Measurements from ENCODE around the gene OBP2B.
"Not testable (repeated sequence)": the region's sequence is repeated elsewhere in the genome, so short reads cannot be mapped to it uniquely, and the experiment has no call there.

OBP2B gene

DNA sequence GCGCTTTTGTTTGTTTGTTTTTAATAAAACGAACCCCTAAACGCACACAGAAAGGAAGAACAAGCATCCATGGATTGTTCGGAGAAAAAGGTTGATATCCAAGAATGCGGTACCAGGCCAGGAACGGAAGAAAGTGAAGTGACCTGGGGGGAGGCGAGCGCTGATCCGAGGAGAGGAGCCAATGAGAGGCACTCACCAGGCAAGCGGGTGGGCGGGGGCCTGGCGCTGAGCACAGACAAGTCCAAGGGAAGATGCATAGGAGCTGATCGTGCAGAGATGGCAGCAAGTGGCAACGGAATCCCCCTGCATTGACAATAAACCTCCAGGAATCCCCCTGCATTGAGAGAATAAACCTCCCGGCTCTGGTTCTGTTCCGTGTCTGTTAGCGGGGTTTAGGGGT is 8.4 kb downstream of the OBP2B start:
- no peak for FAIRE-seq

DNA sequence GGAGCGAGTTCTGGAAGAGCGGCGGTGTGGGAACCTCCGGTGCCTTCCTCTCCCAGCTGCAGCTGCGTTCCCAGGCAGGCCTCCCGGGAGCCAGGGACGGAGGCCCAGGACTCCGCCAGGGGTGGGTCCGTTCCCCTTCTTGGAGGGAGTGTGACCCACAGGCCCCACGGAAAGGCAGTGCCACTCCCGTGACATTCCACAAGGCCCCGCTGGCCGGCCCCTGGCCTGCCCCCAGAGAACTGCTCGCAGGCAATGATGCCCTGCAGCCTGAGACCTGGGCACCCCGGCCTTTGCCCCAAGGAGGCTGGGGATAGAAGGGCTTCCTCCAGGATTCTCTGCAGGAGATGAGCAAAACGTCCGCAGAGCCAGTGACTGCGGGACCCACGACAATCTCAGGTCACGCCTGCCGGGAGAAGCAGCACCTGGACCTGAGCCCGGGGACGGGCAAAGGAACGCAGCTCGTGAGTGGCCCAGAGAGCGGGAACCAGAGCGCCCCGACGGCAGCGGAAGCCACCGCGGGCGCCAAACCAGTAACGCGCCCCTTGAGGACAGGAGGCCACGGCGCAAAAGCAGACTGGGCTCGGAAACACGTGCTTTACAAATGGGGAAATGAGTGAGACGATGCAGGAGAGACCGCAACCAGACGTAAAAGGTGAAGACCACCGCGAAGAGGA is 9.3 kb downstream of the OBP2B start:
- FAIRE-seq: no peak

DNA sequence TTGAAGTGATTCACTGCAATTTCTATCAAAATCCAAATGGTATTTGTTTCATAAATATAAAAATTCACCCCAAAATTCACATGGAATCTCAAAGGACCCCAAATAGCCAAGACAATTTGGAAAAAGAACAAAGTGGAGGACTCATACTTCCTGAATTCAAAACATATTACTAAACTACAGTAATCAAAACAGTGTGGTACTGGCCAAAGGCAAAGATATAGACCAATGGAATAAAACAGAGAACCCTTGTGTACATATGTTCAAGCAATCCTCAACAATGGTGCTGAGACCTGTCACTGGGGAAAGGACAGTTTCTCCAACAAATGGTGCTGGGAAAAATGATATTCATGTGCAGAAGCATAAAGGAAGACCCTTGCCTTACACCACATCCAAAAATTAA is 14.0 kb downstream of the OBP2B start:
- no peak for FAIRE-seq

DNA sequence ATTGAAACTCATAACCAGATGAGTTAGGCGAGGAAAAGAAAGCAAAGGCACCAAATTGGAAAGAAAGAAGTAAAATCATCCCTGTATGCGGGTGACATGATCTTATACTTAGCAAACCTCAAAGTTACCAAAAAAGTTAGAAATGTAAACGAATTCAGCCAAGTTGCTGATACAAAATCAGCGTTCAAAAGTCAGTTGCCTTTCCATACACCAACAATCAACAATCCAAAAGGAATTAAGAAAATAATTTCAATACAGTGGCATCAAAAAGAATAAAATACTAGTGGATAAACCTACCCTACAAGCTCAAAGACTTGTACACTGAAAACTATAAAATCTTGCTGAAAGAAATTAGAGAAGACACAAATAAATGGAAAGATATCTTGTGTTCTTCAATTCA is 14.5 kb downstream of the OBP2B start:
- no peak for FAIRE-seq

DNA sequence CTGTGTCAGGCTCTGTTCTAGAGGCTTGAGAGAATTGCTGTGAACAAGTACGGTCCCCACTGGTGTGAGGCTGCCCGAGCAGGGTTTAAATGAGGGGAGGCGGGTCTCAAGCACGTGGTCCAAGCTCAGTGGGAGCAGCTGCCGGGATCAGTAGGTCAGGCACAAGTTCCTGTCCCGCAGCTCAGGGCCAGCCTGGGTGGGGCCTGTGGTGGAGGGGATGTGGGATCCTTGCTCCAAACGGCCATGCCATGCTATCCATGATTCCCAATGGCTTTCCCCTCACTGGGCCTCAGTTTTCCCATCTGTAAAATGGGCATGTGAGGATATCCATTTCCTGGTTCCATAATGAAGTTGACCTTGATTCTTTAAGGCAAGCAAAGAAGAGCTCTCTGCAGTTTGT is 17.1 kb downstream of the OBP2B start:
- FAIRE-seq: no peak

- no peak for FAIRE-seq
These were observed 19.2 kb downstream of the OBP2B start for GRCh38 chr9:133189826-133190225.

DNA sequence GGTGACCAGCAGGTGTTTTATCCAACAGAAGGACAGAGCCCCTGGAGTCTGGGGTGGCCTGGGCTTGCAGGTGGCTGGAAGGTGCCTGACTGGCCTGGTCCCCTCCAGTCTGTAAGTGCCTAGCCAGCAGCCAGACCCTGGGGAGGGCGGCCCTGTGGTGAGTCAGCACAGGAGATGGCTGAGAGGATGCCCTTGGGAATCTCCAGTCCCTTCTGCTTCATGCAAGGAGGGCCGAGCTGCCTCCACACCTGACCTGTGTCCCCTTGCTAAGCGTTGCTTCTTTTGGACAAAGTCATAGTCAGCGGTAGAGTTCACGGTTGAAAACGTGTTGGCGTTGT is 20.2 kb downstream of the OBP2B start:
- no peak for FAIRE-seq

DNA sequence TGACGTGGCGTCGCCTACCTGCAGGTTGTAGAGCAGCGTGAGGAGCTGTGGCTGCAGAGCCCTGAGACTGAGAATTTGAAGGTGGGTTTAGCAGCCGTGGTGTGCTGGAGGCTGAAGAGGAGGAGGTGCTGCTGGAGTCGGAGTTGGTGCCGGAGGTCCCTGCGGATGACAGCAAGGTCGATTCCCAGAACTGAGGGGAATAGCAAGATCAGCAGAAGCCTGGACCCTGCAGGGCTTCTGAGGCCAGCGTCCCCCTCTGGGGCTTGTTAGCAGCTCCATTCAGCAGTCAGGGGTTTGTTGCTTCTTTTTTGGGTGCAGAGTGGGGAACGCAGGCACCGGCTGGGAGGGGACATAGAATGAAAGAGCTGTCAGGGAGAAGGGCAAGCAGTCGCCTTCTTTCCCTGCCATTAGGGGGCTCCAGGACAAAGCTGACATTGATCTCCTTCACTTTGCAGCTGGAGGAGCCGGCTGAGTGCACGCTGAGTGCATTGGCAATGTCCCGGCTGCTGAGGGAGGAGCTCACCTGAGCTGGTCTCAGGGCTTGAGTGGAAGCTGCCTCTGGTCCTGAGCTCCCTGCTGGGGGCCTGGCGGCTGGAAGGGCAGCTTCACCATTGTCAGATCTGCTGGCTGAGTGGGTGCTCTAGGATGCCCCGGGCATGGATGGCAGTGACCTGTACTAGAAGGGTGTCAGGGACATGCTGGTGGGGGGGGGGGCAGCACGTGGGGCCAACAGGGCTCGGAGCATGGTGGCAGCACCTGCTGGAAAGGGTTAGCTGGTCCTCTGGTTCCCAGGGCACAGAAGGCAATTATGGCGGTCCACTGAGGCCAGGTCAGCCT is 20.8 kb downstream of the OBP2B start:
- no peak for FAIRE-seq

DNA sequence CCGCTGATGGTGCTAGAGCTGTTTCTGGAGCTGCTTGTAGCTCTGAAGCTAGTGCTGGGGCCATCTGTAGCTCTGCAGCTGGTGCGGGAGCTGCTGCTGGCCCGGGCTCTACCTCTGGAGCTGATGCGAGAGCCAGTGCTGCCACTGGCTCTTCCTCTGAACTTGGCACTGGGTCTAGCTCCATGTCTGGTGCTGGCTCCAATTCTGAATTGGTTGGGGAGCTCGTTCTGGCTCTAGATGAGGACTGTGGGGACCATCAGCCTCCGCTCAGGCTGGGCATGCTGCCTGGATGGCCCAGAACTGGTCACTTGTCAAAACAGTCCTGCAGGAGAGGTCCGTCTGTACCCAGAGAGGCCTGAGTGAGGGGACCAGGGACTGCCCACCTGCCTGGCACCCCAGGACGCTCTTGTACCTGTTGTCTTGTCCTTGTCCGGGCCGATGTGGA is 21.5 kb downstream of the OBP2B start:
- FAIRE-seq: no peak

- no peak for FAIRE-seq
These were observed 22.3 kb downstream of the OBP2B start for GRCh38 chr9:133186736-133187135.

GRCh38 chr9:133184971-133185370 is 24.1 kb downstream of the OBP2B start:
- FAIRE-seq: no peak

- FAIRE-seq: no peak
These were observed 26.9 kb downstream of the OBP2B start for GRCh38 chr9:133182151-133182550.

GRCh38 chr9:133181561-133181960 is 27.5 kb downstream of the OBP2B start:
- FAIRE-seq: no peak

- FAIRE-seq: no peak
These were observed 28.1 kb downstream of the OBP2B start for GRCh38 chr9:133180953-133181352.

- no peak for FAIRE-seq
These were observed 36.0 kb downstream of the OBP2B start for GRCh38 chr9:133173056-133173455.

DNA sequence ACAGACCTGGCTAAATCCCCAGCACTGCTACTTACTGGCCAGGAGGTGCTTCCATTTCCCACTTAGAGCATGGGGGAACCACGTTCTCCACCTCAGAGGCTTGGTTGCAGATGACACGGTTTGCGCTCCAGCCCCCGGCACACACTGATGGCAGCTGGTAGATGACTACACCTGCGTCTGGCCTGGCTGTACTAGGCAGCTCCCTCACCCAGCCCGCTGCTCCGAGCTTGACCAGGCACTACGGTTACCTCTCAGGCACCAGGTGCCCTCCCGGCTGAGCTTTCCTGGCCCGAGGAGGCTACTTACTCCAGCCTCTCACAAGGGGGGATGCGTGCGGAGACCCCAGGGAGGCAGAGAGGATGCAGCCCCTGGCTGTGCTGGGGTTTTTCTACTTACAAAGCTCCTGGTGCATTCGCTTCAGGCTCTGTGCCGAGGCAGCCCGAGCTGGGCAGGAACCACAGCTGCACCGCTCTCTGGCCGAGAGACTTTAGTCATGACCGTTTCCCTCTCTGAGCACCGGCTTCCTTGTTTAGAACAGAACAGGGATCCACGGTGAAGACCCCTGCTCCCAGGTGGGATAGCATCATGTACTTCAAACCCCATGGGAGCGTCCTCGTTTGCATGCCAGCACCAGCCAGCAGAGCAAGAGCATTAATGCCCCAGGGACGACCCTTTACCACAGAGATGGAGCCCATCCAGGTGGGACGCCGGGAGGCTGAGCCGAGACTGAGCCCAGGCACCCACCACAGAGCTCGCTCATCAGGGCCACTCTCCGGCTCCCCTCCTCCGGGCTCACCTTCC is 37.7 kb downstream of the OBP2B start:
- no peak for FAIRE-seq

DNA sequence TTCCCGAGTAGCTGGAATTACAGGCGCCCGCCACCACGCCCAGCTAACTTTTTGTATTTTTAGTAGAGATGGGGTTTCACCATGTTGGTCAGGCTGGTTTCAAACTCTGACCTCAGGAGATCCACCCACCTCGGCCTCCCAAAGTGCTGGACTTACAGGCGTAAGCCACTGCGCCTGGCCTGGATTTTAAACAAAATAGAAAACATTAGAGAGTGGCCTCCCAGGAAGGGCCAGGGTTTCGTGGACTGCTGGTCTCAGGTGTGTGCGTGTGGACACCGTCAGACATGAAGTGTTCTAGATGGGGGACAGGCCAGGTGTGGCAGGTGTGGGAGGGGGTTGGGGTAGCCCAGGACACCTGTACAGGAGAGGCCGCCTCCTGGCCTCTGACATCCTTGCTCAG is 38.3 kb downstream of the OBP2B start:
- no peak for FAIRE-seq

DNA sequence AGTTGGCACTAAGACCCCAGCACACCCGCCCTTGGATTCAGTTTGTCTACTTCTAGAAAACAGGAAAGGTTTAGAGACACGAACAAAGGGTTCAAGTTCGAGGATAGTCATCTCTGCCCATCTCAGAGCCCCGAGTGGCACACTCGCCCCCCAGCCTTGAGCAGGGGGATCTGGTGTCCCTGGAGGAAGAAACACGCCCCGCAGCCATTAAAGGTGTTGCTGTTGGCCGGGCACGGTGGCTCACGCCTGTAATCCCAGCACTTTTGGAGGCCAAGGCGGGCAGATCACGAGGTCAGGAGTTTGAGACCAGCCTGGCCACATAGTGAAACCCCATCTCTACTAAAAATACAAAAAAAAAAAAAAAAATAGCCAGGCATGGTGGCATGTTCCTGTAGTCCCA is 39.4 kb downstream of the OBP2B start:
- not testable (repeated sequence) for FAIRE-seq

DNA sequence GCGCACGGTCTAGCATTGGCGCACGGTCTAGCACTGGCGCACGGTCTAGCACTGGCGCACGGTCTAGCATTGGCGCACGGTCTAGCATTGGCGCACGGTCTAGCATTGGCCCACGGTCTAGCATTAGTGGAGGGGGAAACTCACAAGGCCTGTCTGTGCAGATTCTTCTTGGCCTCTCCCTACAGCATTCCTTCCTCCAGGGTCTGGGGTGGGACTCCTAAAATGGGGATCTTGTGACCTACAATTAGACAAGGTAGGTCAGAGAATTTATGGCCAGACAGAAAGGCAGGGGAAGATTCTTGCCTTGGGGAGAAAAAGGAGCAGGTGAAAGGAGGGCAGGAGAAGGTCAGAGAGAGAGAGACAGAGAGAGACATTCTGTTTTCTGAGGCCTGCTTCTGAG is 39.9 kb downstream of the OBP2B start:
- no peak for FAIRE-seq

DNA sequence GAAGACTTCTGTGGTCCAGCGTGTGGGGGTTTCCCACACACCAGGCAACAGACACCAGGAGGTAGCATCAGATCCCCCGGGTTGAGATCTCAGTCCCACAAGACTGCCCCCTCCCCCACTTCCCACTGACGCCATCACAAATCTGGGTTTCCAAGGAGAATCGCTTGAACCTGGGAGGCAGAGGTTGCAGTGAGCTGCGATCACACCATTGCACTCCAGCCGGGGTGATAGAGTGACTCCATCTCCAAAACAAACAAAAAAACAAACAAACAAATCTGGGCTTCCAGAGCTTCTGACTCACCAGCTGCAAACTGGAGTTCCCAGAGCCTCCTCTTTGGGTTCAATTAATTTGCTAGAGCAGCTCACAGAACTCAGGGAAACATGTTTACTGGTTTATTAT is 40.6 kb downstream of the OBP2B start:
- no peak for FAIRE-seq

- no peak for FAIRE-seq
These were observed 41.3 kb downstream of the OBP2B start for GRCh38 chr9:133167769-133168168.

- FAIRE-seq: no peak
These were observed 41.8 kb downstream of the OBP2B start for GRCh38 chr9:133167096-133167730.

DNA sequence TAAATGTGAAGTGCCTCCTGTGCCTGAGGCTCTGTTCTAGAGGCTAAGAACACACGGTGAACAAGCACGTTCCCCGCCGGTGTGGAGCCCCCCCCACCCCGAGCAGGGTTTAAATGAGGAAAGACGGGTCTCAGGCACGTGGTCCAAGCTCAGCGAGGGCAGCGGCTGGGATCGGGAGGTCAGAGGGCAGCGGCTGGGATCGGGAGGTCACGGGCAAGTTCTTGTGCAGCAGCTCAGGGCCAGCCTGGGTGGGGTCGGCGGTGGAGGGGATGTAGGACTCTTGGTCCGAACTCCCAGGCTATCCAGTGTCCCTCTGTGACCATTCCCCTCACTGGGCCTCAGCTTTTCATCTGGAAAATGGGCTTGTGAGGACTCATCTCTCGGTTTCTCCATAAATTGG is 42.7 kb downstream of the OBP2B start:
- no peak for FAIRE-seq

GRCh38 chr9:133165452-133165730 is 43.7 kb downstream of the OBP2B start:
- FAIRE-seq: no peak
